GM12878 (cell line): ENCODE results near the gene SLC6A12. TPM values are rescaled to one million over a fixed set of nuclear protein-coding genes. Genes with fewer than 3 reads are reported as not detected.

ENCODE experiments used
- ATF7 ChIP-seq: fragments of 450-650 bp; IDR thresholded peaks from 2 replicates; pipeline ENCODE4 v1.6.1; 2016; ENCODE audit warnings: low read depth, mild to moderate bottlenecking
- CHD1 ChIP-seq: IDR thresholded peaks from 2 replicates; pipeline ENCODE4 v1.6.1; 2012; ENCODE audit warnings: low read depth, low read length, improper control_type of control experiment
- CHD4 ChIP-seq: fragments of 200-600 bp; sonication (generic); IDR thresholded peaks from 2 replicates; pipeline ENCODE4 v1.6.1; 2016; ENCODE audit warnings: mild to moderate bottlenecking
- ESRRA ChIP-seq: IDR thresholded peaks from 2 replicates; pipeline ENCODE4 v1.6.1; 2012; ENCODE audit warnings: mild to moderate bottlenecking, low read length, improper control_type of control experiment
- GATAD2B ChIP-seq: fragments of 450-650 bp; conservative IDR thresholded peaks from 2 replicates; pipeline ENCODE4 v1.6.1; 2017; ENCODE audit warnings: low read depth, mild to moderate bottlenecking, moderate library complexity
- HDAC2 ChIP-seq: fragments of 200-600 bp; sonication (generic); IDR thresholded peaks from 2 replicates; pipeline ENCODE4 v1.6.1; 2017
- SUPT20H ChIP-seq: IDR thresholded peaks from 2 replicates; pipeline ENCODE4 v1.6.1; 2011; ENCODE audit warnings: low read depth, mild to moderate bottlenecking, low read length, moderate library complexity, borderline replicate concordance; ENCODE audit not compliant: control insufficient read depth
- TBL1XR1 ChIP-seq: IDR thresholded peaks from 2 replicates; pipeline ENCODE4 v1.6.1; 2012; ENCODE audit warnings: low read depth, low read length, improper control_type of control experiment
- ZNF207 ChIP-seq: fragments of 450-650 bp; IDR thresholded peaks from 2 replicates; pipeline ENCODE4 v1.6.1; 2014; ENCODE audit warnings: antibody characterized with exemption, mild to moderate bottlenecking, borderline replicate concordance
- polyA plus RNA-seq, 11 experiments: library from polyadenylated mRNA; depleted of rRNA in 4 of 11; unstranded in 6 of 11; stranded (reverse) in 5 of 11; fragments of >200 nt; fragmentation: Nextera tagmentation in 4 of 11; fragmentation: Illumina TruSeq in 1 of 11; extraction: Ambion mirVana in 4 of 11; extraction: Trizol in 1 of 11; gene quantifications; 1 replicate in 1 of 11; 2 replicates in 10 of 11; pipeline versions ENCODE4 v1.2.1 to v1.2.3, GENCODE V29; 2011 to 2016; ENCODE audit warnings: inconsistent platforms in 2 of 11, missing spikeins in 2 of 11, low read depth in 1 of 11
- total RNA-seq, 4 experiments: library from RNA; depleted of rRNA in 3 of 4; stranded (reverse); fragments of >200 nt in 3 of 4; fragmentation: Illumina TruSeq in 1 of 4; extraction: Trizol in 1 of 4; gene quantifications; 2 replicates each; pipeline versions ENCODE4 v1.2.1 to v1.2.3, GENCODE V29; 2013 to 2021
- TF ChIP-seq, protein P1 (sequence below): fragments of 450-650 bp; IDR thresholded peaks from 2 replicates; pipeline ENCODE4 v1.6.1; 2017; ENCODE audit warnings: mild to moderate bottlenecking, moderate library complexity
- TF ChIP-seq, protein P2 (sequence below): fragments of 450-650 bp; IDR thresholded peaks from 2 replicates; pipeline ENCODE4 v1.6.1; 2017; ENCODE audit warnings: mild to moderate bottlenecking
- TF ChIP-seq, protein P3 (sequence below): fragments of 450-650 bp; IDR thresholded peaks from 2 replicates; pipeline ENCODE4 v1.6.1; 2014; ENCODE audit warnings: mild to moderate bottlenecking
- TF ChIP-seq, protein P4 (sequence below): fragments of 450-650 bp; formaldehyde crosslinking; IDR thresholded peaks from 2 replicates; pipeline ENCODE4 v1.4.0; 2022; ENCODE audit warnings: mild to moderate bottlenecking, moderate library complexity
- TF ChIP-seq, protein P5 (sequence below): IDR thresholded peaks from 2 replicates; pipeline ENCODE4 v1.6.1; 2011; ENCODE audit warnings: low read depth, low read length, improper control_type of control experiment, borderline replicate concordance

The SLC6A12 gene
- total and polyA plus RNA-seq, 10 of the 15 experiments (the other 5 are each of a cell fraction or from before 2014, with no cell fraction given) = 0.06 to 0.11 (median 0.07) TPM; not detected in 7

DNA sequence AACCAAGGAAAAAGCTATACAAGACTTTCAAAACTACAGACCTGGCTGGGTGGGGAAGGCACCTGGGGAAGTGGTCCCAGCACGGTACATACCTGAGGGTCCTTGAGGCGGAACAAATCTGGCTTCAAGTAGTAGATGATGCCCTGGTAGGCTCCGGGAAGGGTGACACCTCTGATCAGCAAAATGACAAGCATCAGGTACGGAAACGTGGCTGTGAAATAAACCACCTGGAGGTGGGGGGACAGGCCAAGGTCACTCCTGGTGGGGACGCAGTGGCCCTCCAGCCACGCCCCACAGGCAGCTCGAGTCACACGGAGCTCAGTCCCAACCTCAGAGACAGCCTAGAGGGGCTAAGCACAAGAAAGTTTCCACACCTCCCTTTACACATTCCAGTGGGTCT is 15.3 kb downstream of the SLC6A12 start (continued):
- TF ChIP-seq, protein P1, sequence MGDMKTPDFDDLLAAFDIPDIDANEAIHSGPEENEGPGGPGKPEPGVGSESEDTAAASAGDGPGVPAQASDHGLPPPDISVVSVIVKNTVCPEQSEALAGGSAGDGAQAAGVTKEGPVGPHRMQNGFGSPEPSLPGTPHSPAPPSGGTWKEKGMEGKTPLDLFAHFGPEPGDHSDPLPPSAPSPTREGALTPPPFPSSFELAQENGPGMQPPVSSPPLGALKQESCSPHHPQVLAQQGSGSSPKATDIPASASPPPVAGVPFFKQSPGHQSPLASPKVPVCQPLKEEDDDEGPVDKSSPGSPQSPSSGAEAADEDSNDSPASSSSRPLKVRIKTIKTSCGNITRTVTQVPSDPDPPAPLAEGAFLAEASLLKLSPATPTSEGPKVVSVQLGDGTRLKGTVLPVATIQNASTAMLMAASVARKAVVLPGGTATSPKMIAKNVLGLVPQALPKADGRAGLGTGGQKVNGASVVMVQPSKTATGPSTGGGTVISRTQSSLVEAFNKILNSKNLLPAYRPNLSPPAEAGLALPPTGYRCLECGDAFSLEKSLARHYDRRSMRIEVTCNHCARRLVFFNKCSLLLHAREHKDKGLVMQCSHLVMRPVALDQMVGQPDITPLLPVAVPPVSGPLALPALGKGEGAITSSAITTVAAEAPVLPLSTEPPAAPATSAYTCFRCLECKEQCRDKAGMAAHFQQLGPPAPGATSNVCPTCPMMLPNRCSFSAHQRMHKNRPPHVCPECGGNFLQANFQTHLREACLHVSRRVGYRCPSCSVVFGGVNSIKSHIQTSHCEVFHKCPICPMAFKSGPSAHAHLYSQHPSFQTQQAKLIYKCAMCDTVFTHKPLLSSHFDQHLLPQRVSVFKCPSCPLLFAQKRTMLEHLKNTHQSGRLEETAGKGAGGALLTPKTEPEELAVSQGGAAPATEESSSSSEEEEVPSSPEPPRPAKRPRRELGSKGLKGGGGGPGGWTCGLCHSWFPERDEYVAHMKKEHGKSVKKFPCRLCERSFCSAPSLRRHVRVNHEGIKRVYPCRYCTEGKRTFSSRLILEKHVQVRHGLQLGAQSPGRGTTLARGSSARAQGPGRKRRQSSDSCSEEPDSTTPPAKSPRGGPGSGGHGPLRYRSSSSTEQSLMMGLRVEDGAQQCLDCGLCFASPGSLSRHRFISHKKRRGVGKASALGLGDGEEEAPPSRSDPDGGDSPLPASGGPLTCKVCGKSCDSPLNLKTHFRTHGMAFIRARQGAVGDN = no peak
- TF ChIP-seq GATAD2B = no peak
- TF ChIP-seq, protein P2, sequence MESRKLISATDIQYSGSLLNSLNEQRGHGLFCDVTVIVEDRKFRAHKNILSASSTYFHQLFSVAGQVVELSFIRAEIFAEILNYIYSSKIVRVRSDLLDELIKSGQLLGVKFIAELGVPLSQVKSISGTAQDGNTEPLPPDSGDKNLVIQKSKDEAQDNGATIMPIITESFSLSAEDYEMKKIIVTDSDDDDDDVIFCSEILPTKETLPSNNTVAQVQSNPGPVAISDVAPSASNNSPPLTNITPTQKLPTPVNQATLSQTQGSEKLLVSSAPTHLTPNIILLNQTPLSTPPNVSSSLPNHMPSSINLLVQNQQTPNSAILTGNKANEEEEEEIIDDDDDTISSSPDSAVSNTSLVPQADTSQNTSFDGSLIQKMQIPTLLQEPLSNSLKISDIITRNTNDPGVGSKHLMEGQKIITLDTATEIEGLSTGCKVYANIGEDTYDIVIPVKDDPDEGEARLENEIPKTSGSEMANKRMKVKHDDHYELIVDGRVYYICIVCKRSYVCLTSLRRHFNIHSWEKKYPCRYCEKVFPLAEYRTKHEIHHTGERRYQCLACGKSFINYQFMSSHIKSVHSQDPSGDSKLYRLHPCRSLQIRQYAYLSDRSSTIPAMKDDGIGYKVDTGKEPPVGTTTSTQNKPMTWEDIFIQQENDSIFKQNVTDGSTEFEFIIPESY = no peak
- TF ChIP-seq ZNF207 = no peak
- no peak for TF ChIP-seq TBL1XR1
- TF ChIP-seq SUPT20H = no peak
- TF ChIP-seq ATF7 = no peak
- no peak for TF ChIP-seq CHD1
- TF ChIP-seq, protein P3, sequence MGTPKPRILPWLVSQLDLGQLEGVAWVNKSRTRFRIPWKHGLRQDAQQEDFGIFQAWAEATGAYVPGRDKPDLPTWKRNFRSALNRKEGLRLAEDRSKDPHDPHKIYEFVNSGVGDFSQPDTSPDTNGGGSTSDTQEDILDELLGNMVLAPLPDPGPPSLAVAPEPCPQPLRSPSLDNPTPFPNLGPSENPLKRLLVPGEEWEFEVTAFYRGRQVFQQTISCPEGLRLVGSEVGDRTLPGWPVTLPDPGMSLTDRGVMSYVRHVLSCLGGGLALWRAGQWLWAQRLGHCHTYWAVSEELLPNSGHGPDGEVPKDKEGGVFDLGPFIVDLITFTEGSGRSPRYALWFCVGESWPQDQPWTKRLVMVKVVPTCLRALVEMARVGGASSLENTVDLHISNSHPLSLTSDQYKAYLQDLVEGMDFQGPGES = no peak
- TF ChIP-seq, protein P4, sequence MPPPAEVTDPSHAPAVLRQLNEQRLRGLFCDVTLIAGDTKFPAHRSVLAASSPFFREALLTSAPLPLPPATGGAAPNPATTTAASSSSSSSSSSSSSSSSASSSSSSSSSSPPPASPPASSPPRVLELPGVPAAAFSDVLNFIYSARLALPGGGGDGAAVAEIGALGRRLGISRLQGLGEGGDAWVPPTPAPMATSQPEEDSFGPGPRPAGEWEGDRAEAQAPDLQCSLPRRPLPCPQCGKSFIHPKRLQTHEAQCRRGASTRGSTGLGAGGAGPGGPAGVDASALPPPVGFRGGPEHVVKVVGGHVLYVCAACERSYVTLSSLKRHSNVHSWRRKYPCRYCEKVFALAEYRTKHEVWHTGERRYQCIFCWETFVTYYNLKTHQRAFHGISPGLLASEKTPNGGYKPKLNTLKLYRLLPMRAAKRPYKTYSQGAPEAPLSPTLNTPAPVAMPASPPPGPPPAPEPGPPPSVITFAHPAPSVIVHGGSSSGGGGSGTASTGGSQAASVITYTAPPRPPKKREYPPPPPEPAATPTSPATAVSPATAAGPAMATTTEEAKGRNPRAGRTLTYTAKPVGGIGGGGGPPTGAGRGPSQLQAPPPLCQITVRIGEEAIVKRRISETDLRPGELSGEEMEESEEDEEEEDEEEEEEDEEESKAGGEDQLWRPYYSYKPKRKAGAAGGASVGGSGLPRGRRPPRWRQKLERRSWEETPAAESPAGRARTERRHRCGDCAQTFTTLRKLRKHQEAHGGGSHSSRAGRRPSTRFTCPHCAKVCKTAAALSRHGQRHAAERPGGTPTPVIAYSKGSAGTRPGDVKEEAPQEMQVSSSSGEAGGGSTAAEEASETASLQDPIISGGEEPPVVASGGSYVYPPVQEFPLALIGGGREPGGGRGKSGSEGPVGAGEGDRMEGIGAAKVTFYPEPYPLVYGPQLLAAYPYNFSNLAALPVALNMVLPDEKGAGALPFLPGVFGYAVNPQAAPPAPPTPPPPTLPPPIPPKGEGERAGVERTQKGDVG (CRISPR knock-in tag) = no peak
- no peak for TF ChIP-seq HDAC2
- TF ChIP-seq, protein P5, sequence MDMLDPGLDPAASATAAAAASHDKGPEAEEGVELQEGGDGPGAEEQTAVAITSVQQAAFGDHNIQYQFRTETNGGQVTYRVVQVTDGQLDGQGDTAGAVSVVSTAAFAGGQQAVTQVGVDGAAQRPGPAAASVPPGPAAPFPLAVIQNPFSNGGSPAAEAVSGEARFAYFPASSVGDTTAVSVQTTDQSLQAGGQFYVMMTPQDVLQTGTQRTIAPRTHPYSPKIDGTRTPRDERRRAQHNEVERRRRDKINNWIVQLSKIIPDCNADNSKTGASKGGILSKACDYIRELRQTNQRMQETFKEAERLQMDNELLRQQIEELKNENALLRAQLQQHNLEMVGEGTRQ = no peak
- no peak for TF ChIP-seq ESRRA
- TF ChIP-seq CHD4 = no peak
- TF ChIP-seq, all 136 proteins: peak for 0
